ENCODE measurements around the gene TNIP1.

DNA sequence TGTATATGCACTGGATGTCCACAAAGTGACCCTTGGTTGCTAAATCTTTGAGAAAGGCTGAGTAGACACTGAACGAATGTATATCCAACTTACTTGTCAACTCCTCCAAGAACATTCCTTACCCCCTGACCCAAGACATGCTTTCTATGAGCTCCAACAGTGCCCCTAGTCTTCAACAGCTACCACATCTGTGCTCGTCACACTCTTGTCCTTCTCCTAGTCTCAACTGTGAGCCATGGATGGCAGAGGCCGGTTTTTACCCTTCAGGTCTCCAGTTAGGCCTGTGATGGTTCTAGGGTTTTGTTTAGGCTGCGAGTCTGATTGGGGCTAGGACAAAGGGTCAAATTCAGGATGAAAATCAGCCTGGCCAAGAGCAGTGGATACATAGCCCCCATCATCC is 79.4 kb downstream of the TNIP1 start:
- TF ChIP-seq, protein P1, sequence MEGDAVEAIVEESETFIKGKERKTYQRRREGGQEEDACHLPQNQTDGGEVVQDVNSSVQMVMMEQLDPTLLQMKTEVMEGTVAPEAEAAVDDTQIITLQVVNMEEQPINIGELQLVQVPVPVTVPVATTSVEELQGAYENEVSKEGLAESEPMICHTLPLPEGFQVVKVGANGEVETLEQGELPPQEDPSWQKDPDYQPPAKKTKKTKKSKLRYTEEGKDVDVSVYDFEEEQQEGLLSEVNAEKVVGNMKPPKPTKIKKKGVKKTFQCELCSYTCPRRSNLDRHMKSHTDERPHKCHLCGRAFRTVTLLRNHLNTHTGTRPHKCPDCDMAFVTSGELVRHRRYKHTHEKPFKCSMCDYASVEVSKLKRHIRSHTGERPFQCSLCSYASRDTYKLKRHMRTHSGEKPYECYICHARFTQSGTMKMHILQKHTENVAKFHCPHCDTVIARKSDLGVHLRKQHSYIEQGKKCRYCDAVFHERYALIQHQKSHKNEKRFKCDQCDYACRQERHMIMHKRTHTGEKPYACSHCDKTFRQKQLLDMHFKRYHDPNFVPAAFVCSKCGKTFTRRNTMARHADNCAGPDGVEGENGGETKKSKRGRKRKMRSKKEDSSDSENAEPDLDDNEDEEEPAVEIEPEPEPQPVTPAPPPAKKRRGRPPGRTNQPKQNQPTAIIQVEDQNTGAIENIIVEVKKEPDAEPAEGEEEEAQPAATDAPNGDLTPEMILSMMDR (IDR thresholded peaks at IDR 0.05): no peak
- no peak for TF ChIP-seq POLR2A (IDR thresholded peaks at IDR 0.05)

Measured in adrenal gland (tissue), 5 donors.